ENCODE results near the gene USP17L17. TPM values are rescaled to one million over a fixed set of nuclear protein-coding genes. Genes with fewer than 3 reads are reported as not detected.
"Not testable (repeated sequence)": the region's sequence is repeated elsewhere in the genome, so short reads cannot be mapped to it uniquely, and the experiment has no call there.

USP17L17 gene
- not detected for total RNA-seq

- not testable (repeated sequence) for H3K27me3 Mint-ChIP-seq; H3K27ac Mint-ChIP-seq; H3K9me3 Mint-ChIP-seq; H3K4me3 Mint-ChIP-seq; H3K36me3 Mint-ChIP-seq (ENCODE audit: low read depth); H3K4me1 Mint-ChIP-seq; ATAC-seq (replicated peaks)
Measured at GRCh38 chr4:9243579-9243978, at the start of gene USP17L17. USP17L17 (plus strand) TSS chr4:9243879; CDS start chr4:9243879, 0 bp downstream.

GRCh38 chr4:9210357-9210756 is 33.3 kb upstream of the USP17L17 start, which contains the start of gene USP17L10:
USP17L10 (plus strand) TSS chr4:9210657; CDS start chr4:9210657, 0 bp downstream.
- H3K4me3 Mint-ChIP-seq; H3K36me3 Mint-ChIP-seq (ENCODE audit: low read depth); H3K27ac Mint-ChIP-seq; ATAC-seq (replicated peaks); H3K27me3 Mint-ChIP-seq; H3K9me3 Mint-ChIP-seq; H3K4me1 Mint-ChIP-seq: not testable (repeated sequence)

- not testable (repeated sequence) for H3K27ac Mint-ChIP-seq; H3K36me3 Mint-ChIP-seq (ENCODE audit: low read depth); H3K27me3 Mint-ChIP-seq; ATAC-seq (replicated peaks); H3K9me3 Mint-ChIP-seq; H3K4me1 Mint-ChIP-seq; H3K4me3 Mint-ChIP-seq
Measured at GRCh38 chr4:9214701-9215100, 29.0 kb upstream of the USP17L17 start.

GRCh38 chr4:9215105-9215504 is 28.6 kb upstream of the USP17L17 start, which contains the start of gene USP17L11:
USP17L11 (plus strand) TSS chr4:9215405; CDS start chr4:9215405, 0 bp downstream.
- H3K4me1 Mint-ChIP-seq; H3K27me3 Mint-ChIP-seq; ATAC-seq (replicated peaks); H3K4me3 Mint-ChIP-seq; H3K36me3 Mint-ChIP-seq (ENCODE audit: low read depth); H3K9me3 Mint-ChIP-seq; H3K27ac Mint-ChIP-seq: not testable (repeated sequence)

GRCh38 chr4:9219852-9220251 is 23.8 kb upstream of the USP17L17 start, which contains the start of gene USP17L12:
USP17L12 (plus strand) TSS chr4:9220152; CDS start chr4:9220152, 0 bp downstream.
- H3K27ac Mint-ChIP-seq; H3K36me3 Mint-ChIP-seq (ENCODE audit: low read depth); H3K4me1 Mint-ChIP-seq; ATAC-seq (replicated peaks); H3K9me3 Mint-ChIP-seq; H3K4me3 Mint-ChIP-seq; H3K27me3 Mint-ChIP-seq: not testable (repeated sequence)

- ATAC-seq (replicated peaks); H3K36me3 Mint-ChIP-seq (ENCODE audit: low read depth); H3K4me1 Mint-ChIP-seq; H3K9me3 Mint-ChIP-seq; H3K4me3 Mint-ChIP-seq; H3K27me3 Mint-ChIP-seq; H3K27ac Mint-ChIP-seq: not testable (repeated sequence)
Measured at GRCh38 chr4:9224596-9224995, 19.1 kb upstream of the USP17L17 start, which contains the start of gene USP17L13. USP17L13 (plus strand) TSS chr4:9224896; CDS start chr4:9224896, 0 bp downstream.

- not testable (repeated sequence) for H3K4me1 Mint-ChIP-seq; H3K36me3 Mint-ChIP-seq (ENCODE audit: low read depth); H3K9me3 Mint-ChIP-seq; ATAC-seq (replicated peaks); H3K27me3 Mint-ChIP-seq; H3K27ac Mint-ChIP-seq; H3K4me3 Mint-ChIP-seq
Measured at GRCh38 chr4:9230249-9230648, 13.4 kb upstream of the USP17L17 start.

GRCh38 chr4:9234085-9234484 is 9.6 kb upstream of the USP17L17 start, which contains the start of gene USP17L15:
USP17L15 (plus strand) TSS chr4:9234385; CDS start chr4:9234385, 0 bp downstream.
- H3K4me1 Mint-ChIP-seq; ATAC-seq (replicated peaks); H3K4me3 Mint-ChIP-seq; H3K9me3 Mint-ChIP-seq; H3K27me3 Mint-ChIP-seq; H3K27ac Mint-ChIP-seq; H3K36me3 Mint-ChIP-seq (ENCODE audit: low read depth): not testable (repeated sequence)

- not testable (repeated sequence) for H3K9me3 Mint-ChIP-seq; ATAC-seq (replicated peaks); H3K4me3 Mint-ChIP-seq; H3K36me3 Mint-ChIP-seq (ENCODE audit: low read depth); H3K4me1 Mint-ChIP-seq; H3K27me3 Mint-ChIP-seq; H3K27ac Mint-ChIP-seq
Measured at GRCh38 chr4:9238461-9238860, 5.2 kb upstream of the USP17L17 start.

- H3K36me3 Mint-ChIP-seq (ENCODE audit: low read depth); H3K4me3 Mint-ChIP-seq; ATAC-seq (replicated peaks); H3K9me3 Mint-ChIP-seq; H3K4me1 Mint-ChIP-seq; H3K27me3 Mint-ChIP-seq; H3K27ac Mint-ChIP-seq: not testable (repeated sequence)
Measured at GRCh38 chr4:9247953-9248680, 4.4 kb downstream of the USP17L17 start, which contains the start of gene USP17L18. USP17L18 (plus strand) TSS chr4:9248630; CDS start chr4:9248630, 0 bp downstream.

- H3K4me3 Mint-ChIP-seq; H3K9me3 Mint-ChIP-seq; ATAC-seq (replicated peaks); H3K27ac Mint-ChIP-seq; H3K27me3 Mint-ChIP-seq; H3K4me1 Mint-ChIP-seq; H3K36me3 Mint-ChIP-seq (ENCODE audit: low read depth): not testable (repeated sequence)
Measured at GRCh38 chr4:9253078-9253477, 9.4 kb downstream of the USP17L17 start, which contains the start of gene USP17L19. USP17L19 (plus strand) TSS chr4:9253378; CDS start chr4:9253378, 0 bp downstream.

GRCh38 chr4:9257824-9258223 is 14.1 kb downstream of the USP17L17 start, which contains the start of gene USP17L20:
USP17L20 (plus strand) TSS chr4:9258124; CDS start chr4:9258124, 0 bp downstream.
- H3K4me3 Mint-ChIP-seq; ATAC-seq (replicated peaks); H3K36me3 Mint-ChIP-seq (ENCODE audit: low read depth); H3K4me1 Mint-ChIP-seq; H3K27ac Mint-ChIP-seq; H3K9me3 Mint-ChIP-seq; H3K27me3 Mint-ChIP-seq: not testable (repeated sequence)

- H3K27ac Mint-ChIP-seq; H3K36me3 Mint-ChIP-seq (ENCODE audit: low read depth); H3K9me3 Mint-ChIP-seq; H3K4me3 Mint-ChIP-seq; ATAC-seq (replicated peaks); H3K4me1 Mint-ChIP-seq; H3K27me3 Mint-ChIP-seq: not testable (repeated sequence)
Measured at GRCh38 chr4:9262572-9262971, 18.9 kb downstream of the USP17L17 start, which contains the start of gene USP17L21. USP17L21 (plus strand) TSS chr4:9262872; CDS start chr4:9262872, 0 bp downstream.

GRCh38 chr4:9267319-9267718 is 23.6 kb downstream of the USP17L17 start, which contains the start of gene USP17L22:
USP17L22 (plus strand) TSS chr4:9267619; CDS start chr4:9267619, 0 bp downstream.
- not testable (repeated sequence) for H3K9me3 Mint-ChIP-seq; H3K27me3 Mint-ChIP-seq; H3K36me3 Mint-ChIP-seq (ENCODE audit: low read depth); H3K27ac Mint-ChIP-seq; H3K4me3 Mint-ChIP-seq; ATAC-seq (replicated peaks); H3K4me1 Mint-ChIP-seq

- H3K27ac Mint-ChIP-seq; ATAC-seq (replicated peaks); H3K27me3 Mint-ChIP-seq; H3K36me3 Mint-ChIP-seq (ENCODE audit: low read depth); H3K4me3 Mint-ChIP-seq; H3K4me1 Mint-ChIP-seq; H3K9me3 Mint-ChIP-seq: not testable (repeated sequence)
Measured at GRCh38 chr4:9271719-9272118, 28.0 kb downstream of the USP17L17 start.
